ENCODE data around the gene ANKRD11.
"Not testable (repeated sequence)": the region's sequence is repeated elsewhere in the genome, so short reads cannot be mapped to it uniquely, and the experiment has no call there.

- TF ChIP-seq CTCF (IDR thresholded peaks at IDR 0.05 in 2 of 3, conservative IDR thresholded peaks at IDR 0.05 in 1 of 3; ENCODE audit: borderline replicate concordance in 1 of 3, insufficient read depth in 1 of 3, low read depth in 2 of 3, low read length in 2 of 3); POLR2A (IDR thresholded peaks at IDR 0.05; ENCODE audit: borderline replicate concordance, extremely low read depth, insufficient read depth, insufficient read length); EZH2 (IDR thresholded peaks at IDR 0.05); POLR2AphosphoS5 (IDR thresholded peaks at IDR 0.05; ENCODE audit: low read depth, low read length); ZFX (IDR thresholded peaks at IDR 0.05); SIN3A (IDR thresholded peaks at IDR 0.05; ENCODE audit: low read depth); ZNF274 (IDR thresholded peaks at IDR 0.05; ENCODE audit: low read depth, low read length); SRF (IDR thresholded peaks at IDR 0.05; ENCODE audit: low read depth); RAD21 (IDR thresholded peaks at IDR 0.05; ENCODE audit: low read depth); EZH2phosphoT487 (IDR thresholded peaks at IDR 0.05; ENCODE audit: borderline replicate concordance); EGR1 (IDR thresholded peaks at IDR 0.05; ENCODE audit: low read depth); JUND (IDR thresholded peaks at IDR 0.05): not testable (repeated sequence)
Measured at GRCh38 chr16:89389504-89390223, 100.7 kb downstream of the ANKRD11 start.

Data from HCT116 (cell line).